NCI-H1092 treated with DMSO at 0.1 percent for 48 hours (cell line): ENCODE results near the gene RUSF1.
"Not testable (repeated sequence)": the region's sequence is repeated elsewhere in the genome, so short reads cannot be mapped to it uniquely, and the experiment has no call there.

ENCODE experiments used
- DNase-seq: peaks from one replicate; lab custom pipeline; 2025; lab: John Stamatoyannopoulos, UW

The RUSF1 gene

DNA sequence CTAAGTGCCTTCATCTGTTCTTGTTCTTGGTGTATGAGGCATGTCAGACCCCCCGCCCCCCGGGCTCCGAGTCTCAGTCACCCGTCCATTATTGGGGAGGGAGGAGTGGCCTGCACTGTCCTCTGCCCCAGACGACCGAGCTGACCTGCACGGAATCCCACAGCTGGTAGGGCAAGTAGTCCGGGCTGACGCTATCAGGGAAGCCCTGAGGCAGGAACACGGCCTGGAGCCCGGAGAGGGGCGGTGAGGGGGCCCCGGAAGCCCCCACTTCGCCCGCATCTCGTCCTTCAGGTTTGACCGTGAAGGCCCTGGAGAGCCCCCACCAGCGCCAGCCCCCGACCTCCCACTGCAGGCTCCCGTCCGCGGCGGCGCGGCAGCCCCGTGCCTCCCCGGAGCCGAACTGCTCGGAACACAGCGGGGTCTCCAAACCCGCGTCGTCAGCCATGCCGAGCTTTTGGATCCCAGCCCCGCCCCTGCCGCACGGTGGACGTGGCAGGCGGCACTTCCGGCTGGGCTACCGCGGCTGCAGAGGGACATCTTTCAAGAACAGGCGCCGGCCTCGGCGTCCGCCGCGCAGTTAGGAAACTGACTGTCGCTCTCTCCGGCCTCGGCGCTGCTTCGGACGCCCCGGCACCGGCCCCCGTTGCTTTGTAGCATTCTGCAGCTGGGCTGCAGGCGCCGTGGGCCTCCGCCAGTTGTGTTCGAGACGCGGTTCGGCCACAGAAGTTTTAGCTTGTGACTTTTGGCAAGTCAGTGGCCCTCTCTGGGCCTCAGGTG lies at the start of gene RUSF1:
RUSF1 (minus strand) TSS at position 463 of the 777 bp plus-strand sequence; CDS start at position 445, 18 bp downstream.
- peak; percentile 79 for DNase-seq

DNA sequence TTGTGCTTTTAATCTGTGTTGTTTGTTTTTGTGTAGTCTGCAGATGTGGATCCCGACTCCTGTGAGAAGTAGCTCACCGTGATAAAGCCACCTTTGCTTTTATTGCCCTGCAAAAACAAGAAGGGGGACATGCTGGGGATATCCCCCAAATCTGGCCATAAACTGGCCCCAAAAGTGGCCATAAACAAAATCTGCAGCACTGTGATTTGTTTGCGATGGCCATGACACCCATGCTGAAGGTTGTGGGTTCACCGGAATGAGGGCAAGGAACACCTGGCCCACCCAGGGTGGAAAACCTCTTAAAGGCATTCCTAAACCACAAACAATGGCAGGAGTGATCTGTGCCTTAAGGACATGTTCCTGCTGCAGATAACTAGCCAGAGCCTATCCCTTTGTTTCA lies 34.6 kb upstream of the RUSF1 start:
- DNase-seq, result no peak

DNA sequence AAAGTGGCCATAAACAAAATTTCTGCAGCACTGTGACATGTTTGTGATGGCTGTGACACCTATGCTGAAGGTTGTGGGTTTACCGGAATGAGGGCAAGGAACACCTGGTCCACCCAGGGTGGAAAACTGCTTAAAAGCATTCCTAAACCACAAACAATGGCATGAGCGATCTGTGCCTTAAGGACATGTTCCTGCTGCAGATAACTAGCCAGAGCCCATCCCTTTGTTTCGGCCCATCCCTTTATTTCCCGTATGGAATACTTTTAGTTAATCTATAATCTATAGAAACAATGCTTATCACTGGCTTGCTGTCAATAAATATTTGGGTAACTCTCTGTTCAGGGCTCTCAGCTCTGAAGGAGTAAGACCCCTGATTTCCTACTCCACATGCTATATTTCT lies 31.6 kb upstream of the RUSF1 start:
- DNase-seq, result not testable (repeated sequence)

DNA sequence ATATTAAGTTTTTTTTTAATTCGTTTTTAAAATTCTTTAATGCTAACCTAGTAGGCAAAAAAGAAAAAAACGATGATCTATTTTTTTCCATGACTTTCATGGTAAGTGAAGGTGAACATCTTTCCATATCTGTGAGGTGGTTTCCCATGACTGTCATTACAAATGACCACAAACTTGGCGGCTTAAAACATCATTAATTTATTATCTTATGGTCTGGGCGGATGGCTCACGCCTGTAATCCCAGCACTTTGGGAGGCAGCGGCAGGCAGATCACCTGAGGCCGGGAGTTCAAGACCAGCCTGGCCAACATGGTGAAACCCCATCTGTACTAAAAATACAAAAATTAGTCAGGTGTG lies 30.0 kb upstream of the RUSF1 start:
- DNase-seq, result not testable (repeated sequence)

DNA sequence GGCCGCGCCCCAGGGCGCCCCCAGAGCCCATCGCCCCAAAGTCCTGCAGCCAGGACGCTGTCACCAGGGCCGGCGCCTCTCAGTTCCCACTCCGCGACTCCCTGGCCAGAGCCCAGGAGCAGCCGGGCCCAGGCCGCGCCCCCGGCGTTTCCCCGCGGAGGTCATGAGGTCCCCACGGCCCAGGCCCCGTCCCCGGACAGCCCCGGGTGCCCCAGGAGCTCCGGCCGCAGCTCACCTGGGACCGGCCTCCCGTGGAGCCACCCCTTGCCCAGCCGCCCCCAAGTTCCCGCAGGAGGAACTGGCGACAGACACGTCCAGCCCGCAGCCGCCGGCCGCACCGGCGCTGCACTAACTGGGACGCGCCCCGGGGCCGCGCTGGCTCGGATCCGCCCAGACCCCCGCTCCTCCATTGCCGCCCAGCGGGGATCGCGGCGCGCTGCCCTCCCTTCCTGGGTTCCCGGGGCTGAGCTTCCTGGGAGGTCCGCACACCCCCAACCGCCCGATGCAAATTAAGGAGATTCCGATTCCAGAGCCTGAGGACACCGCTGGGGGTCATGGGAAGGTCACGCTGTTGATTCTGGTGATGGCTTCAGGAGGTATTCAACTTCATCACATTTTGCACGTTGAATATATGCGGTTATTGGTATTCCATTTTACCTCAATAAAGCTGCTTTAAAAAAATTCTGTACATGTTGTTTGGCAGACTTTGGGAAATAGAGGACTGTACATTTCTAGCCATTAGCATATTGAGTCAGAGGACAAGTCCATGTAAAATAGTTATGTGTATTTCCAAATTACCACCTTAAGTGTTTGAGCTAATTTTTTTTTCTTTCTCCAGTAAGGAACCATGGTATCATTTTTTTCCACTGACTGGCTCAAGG lies 29.4 kb upstream of the RUSF1 start:
- peak; percentile 3 for DNase-seq

DNA sequence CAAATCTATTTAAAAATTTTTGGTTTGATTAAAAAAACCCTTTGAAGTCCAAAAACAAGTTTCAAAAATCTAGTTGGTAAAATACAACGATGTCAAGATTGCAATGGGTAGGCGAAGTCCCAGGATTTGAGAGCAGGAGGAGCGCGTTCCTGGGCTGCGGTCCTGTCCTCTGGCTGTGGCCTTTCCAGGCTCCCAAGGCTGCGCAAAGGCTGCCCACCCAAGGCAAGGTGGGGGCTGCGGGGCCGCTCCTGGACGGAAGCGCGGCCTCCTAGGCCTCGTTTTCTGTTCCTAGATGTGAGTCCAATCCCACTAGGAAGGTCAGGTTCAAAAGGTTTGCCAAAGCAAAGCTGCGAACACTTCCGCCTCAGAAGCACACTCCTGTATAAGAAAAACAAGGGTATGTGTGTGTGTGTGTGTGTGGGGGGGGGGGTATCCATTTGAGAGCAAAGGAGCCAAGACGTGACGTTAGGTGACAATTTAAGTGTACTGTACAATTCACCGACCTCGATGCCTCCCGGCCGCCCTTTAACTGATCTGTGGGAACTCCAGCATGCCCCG lies 28.7 kb upstream of the RUSF1 start:
- no peak for DNase-seq

DNA sequence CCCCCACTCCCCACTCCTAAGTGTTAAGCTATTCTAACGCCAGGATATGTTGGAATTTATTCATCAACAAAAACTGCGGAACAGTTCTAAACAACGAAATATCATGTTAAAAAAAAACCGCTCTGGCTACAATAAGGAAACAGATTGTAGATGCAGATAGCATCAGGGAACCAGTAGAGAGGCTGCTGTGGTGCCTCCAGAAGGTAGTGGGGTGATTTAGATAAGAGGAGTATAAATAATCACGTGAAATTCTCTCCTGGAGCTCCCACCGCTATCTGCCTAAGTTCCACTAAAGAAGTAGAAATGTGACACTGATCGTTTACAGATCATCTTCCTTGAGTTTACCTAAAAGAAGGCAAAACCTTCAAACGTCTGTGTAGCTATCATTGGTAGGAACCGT lies 27.5 kb upstream of the RUSF1 start:
- no peak for DNase-seq

DNA sequence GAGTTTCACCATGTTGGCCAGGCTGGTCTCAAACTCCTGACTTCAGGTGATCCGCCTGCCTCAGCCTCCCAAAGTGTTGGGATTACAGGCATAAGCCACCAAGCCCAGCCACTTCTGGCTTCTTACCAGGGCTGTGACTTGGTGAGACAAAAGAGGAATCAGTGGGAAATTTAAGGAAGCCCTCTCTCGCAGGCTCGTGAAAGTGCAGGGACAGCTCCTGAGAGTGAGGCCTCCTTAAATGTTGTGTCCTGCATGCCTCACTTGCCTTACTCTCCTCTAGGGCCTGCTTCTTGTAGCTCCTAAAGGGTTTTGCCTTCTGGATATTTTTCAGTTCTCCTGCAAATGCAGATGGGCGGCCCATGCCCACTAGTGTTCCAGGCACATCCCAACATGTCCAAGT lies 24.7 kb upstream of the RUSF1 start:
- DNase-seq, result no peak

DNA sequence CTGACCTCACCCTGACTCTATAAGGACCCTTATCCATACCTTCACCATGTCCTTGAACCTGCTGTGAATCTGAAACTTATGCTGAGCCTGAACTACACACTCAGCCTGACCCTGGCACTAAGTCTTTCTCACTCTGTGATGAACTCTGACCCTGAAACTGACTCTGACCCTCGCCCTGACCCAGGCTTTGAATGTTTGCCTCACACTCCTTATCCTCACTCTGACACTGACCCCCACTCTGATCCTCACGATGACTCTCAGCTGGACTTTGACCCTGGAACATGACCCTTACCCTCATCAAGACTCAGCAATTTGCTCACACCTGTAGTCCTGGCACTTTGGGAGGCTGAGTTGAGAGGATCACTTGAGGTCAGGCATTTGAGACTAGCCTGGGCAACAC lies 23.9 kb upstream of the RUSF1 start:
- no peak for DNase-seq

DNA sequence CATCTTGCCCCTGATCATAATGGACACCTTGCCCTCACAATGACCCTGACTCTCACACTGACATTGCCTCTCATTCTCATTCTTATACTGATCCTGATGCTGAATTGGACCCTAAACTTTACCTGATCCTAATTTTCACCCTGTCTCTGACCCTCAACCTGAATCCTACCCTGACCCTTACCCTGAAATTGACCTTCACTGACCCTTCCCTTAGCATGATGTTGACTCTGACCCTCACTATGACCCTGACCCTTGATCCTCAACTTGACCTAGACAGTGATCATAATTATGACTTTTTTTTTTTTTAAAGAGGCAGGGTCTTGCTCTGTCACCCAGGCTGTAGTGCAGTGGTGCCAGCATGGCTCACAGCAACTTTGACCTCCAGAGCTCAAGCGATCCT lies 22.9 kb upstream of the RUSF1 start:
- no peak for DNase-seq

DNA sequence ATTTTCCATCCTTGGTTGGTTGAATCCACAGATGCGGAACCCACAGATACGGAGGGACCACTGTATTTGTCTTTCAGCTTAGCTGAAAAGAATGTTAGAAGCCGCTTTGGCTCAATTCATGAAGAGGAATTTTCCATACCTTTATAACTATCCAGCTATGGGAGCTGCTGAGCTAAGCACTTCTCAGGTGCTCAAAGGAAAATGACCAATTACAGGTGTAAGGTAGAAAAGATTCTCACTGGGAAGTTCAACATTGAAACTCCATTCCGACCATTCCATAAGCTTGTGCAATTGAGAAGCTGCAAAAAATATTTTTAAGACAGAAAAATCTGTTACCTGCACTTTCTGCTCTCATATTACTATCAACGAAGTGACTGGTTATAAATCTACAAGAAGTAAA lies 22.2 kb upstream of the RUSF1 start:
- DNase-seq, result no peak

DNA sequence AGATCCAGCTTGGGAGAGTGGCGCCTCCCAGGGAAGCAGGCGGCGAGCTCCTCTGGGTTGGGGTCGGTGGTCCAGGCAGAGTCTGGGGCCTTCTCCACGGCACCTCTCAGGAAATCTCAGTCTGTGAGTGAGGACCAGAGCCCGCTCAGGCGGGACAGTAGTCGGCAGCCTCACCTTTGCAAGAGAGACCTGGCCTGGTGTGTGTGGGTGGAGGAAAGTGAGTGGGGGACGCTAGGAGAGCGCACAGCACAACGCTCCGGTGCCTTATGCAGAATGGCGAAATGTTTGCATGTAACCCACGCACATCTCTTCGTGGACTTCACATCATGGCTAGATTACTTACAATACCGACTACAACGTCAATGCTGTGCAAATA lies 21.7 kb upstream of the RUSF1 start:
- no peak for DNase-seq

DNA sequence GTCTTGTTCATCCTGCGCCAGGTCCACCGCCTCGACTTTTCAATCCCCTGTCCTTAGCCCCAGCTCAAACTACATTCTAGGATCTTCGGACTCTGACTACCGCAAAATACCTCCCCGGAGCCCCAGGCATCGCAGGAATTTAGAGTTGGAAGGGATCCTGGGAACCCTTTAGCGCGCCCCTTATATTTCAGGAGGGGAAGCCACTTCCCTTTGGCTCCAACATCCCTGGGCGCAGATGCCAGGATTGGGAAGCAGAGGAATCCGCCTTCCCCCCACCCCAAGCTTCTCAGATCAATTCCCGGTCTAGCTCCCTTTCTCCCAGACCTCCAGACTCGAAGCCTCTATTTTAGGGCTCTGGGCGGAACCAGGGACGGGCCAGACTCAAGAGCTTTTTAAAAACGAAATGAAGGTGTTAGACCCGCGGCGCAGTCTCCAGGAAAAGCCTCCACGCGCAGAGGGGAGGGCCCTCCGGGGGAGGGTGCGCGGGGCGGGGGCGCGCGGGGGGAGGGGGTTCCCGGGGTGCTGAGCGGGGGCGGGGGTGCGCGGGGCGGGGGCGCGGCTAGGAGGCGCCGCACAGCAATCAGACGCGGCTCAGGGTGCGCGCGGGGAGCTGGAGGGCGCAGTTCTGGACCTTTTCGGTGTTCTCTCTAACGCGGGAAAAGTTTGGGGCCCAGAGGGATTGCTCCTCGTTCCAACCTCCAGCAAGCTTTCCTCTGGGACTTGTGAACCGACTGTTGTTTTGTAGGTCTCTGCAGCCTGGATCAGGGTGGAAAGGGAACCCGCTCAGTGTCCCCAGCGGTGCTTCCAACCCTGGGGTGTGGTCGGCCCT lies 21.1 kb upstream of the RUSF1 start:
- DNase-seq, result no peak

DNA sequence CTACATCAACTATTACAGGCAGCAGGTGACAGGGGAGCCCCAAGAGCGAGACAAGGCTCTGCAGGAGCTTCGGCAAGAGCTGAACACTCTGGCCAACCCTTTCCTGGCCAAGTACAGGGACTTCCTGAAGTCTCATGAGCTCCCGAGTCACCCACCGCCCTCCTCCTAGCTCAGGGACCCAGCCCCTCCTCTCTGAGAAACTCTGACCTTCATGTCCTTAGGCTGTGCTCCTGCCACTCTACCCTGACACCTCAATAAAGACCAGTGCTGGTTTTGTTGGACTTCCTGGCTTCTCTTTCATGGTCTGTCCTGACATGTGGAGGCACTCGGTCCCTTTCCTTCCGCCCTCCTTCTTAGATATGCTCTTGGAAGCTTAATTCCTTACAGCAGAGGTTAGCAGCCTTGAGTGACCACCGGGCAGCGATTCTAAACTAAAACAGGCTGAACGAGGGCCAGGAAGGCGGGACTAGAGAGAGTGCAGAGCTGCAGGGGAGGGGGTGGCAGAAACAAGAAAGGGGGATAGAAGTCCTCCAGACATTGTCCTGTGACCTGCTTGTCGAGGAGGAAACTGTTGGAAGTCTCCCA lies 20.4 kb upstream of the RUSF1 start:
- no peak for DNase-seq

DNA sequence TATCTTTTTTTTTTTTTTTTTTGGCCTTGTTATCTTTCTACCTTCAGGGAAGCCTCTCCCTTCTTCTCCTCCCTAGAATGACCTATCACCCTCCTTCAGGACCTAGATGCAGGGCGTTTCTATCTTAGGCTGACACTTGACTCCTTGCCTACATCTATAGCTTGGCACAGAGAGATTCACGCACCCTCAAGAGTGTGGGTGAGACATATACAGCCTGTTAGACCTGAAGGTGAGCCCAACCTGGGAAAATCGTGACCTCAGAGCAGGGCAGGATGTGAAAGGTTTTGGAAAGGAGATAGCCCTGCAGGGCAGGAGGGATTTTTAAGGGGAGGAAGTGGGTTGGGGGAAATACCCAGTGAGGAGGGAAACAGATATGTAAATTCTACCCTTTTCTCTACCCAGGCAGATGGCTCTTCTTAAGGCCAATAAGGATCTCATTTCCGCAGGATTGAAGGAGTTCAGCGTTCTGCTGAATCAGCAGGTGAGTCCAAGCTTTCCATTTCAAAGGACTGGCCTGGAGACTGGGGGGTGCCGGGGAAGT lies 19.6 kb upstream of the RUSF1 start, which contains the start of gene AHSP:
AHSP (plus strand) TSS at position 167 of the 541 bp plus-strand sequence; CDS start at position 407, 240 bp downstream.
- no peak for DNase-seq

DNA sequence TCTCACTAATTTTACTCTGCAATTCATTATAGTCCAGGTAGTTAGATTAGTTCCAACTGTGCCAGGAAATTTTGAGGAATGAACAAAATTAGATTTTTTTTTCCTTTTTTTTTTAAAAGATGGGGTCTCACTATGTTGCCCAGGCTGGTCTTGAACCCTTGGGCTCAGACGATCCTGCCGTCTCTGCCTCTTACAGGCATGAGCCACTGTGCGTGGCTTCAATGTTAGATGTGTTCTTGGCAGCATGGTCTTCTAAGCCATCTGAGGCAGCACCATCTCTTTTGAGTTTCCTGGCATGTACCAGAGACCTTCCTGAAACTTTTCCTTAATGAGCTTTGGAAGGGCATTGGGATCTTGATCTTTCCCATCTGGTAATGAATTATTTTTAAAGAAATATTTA lies 16.9 kb upstream of the RUSF1 start:
- no peak for DNase-seq

DNA sequence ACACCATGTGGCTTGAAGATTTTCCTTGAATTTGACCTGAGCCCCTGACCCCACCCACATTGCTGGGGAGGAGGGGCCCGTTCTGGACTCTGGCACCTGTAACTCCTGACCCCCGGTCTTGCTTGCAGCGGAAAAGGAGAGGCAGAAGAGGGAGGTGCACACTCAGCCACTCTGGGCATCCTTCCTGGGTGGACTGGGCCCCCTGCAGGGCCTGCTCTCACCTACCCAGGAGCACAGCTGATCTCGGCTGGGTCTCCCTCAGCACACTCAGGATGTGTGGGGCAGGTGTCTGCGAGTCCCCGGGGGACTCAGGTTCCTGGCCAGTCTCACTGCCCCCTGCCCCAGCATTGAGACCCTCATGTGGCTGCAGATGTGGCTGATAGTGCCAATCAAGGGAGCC lies 15.6 kb upstream of the RUSF1 start:
- DNase-seq, result not testable (repeated sequence)

DNA sequence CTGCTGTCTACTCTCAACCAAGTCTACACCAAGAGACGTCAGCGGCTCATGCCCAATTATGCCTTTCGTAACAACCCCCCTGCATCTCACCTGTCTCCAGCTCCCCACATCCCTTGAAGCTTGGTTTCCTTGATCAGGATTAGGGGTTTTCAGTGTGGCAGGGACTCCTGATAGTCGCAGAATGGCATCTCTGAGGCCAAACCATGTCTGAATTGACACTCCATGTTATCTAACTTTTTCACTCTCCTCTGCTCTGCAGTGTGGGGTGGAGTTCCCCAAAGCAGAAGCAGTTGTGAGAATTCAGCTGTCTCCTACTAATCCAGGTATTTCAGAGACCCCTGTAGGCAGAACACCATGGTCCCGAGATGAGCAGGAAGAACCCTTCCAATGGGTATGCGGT lies 13.9 kb upstream of the RUSF1 start:
- no peak for DNase-seq

DNA sequence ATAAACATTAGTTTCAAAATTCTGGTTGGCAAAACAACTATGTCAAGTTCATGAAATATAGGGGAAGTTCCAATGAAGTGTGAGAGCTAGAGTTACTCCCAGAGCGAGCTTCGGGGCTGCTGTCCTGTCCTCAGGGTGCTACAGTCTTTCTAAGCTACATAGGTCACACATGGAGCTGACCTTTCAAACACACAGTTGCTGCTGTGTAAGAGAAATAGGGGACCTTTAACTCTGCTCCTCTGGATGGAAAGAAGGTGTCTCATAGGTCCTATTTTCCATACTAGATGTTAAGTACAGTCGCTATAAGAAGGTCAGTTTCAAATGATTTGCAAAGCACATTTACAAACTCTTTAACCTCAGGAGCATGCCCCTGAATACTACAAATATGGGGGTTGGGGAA lies 13.2 kb upstream of the RUSF1 start:
- no peak for DNase-seq

DNA sequence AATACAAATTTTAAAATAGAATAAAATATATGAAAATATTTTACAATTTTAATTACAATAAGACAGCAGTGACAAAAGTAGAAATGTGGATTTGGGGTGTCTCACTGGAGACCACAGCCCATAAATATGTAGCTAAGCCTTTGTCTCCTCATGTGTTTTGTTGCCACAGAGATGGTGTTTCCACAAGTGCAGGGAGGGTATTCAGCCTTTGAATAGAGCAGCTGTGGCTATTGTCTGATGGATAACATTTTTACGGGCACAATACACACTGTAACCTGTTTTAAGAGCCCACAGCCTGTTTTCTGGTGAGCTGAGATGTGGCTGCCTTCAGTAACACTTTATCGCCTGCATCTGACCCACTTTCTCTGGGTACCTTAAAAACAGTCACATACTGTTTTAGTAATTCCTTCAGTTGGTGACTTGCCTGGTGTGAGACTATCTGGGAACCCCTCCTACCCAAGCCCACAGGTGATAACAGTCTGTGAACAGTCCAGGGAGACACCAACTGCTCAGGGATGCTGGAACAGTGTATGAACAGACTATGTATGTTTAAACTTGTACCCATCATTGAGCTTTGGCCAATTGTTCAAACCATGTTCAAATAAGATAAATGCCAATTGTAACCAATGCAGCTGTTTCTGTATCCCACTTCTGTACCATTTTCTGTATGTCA lies 11.7 kb upstream of the RUSF1 start:
- DNase-seq, result peak; percentile 74
